Breast epithelium (tissue), 4 donors: ENCODE measurements around the gene TENM4. TPM values are rescaled to one million over a fixed set of nuclear protein-coding genes. Genes with fewer than 3 reads are reported as not detected.

Experiments
- DNase-seq, 2 donors: peaks; one replicate each; pipeline ENCODE4 v3.0.0-alpha.2; 2019; ENCODE audit warnings: low spot score in 2 of 2
- H3K27ac ChIP-seq, 2 donors: fragments of 200-600 bp; sonication (generic) in 1 of 2; one replicate each; pipeline ENCODE4 v1.5.1; 2016 to 2019; ENCODE audit warnings: mild to moderate bottlenecking in 1 of 2
- H3K27me3 ChIP-seq, 2 donors: fragments of 200-600 bp; sonication (generic) in 1 of 2; one replicate each; pipeline versions ENCODE4 v1.5.1 to v1.6.0; 2017 to 2019; ENCODE audit warnings: control low read depth in 1 of 2, mild to moderate bottlenecking in 1 of 2
- H3K36me3 ChIP-seq: fragments of 200-600 bp; one replicate; pipeline ENCODE4 v1.5.1; 2019
- H3K4me1 ChIP-seq, 2 donors: fragments of 200-600 bp; sonication (generic); one replicate each; pipeline ENCODE4 v1.5.1; 2016 to 2019; ENCODE audit warnings: control low read depth in 1 of 2
- H3K4me3 ChIP-seq, 3 donors: fragments of 200-600 bp; sonication (generic); 1 replicate in 2 of 3; 2 replicates in 1 of 3; pipeline ENCODE4 v1.5.1; 2016 to 2019; ENCODE audit warnings: mild to moderate bottlenecking in 3 of 3, moderate library complexity in 2 of 3
- H3K9me3 ChIP-seq, 2 donors: fragments of 200-600 bp; sonication (generic) in 1 of 2; one replicate each; pipeline ENCODE4 v1.5.1; 2016 to 2019; ENCODE audit warnings: control low read depth in 1 of 2
- POLR2A ChIP-seq: fragments of 450-650 bp; IDR thresholded peaks from one replicate; pipeline ENCODE4 v1.6.1; 2016; ENCODE audit warnings: antibody characterized with exemption, mild to moderate bottlenecking, moderate library complexity
- POLR2AphosphoS5 ChIP-seq, 3 donors: sonication (generic); formaldehyde crosslinking; IDR thresholded peaks; one replicate each; pipeline ENCODE4 v1.6.1; 2017; ENCODE audit warnings: antibody characterized with exemption in 3 of 3
- intact Hi-C: fragments of 100-400 bp; cut with DNase I; formaldehyde crosslinking; loops from one replicate; pipeline ENCODE4 v1.15.1; 2023; ENCODE audit warnings: low total_unique reads
- total RNA-seq, 3 donors: library from RNA; depleted of rRNA; stranded (reverse); fragments of >200 nt; gene quantifications; one replicate each; pipeline ENCODE4 v1.1.0, GENCODE V29; 2016
- TF ChIP-seq, protein P1 (sequence below), 3 donors: fragments of 450-650 bp; IDR thresholded peaks; one replicate each; pipeline ENCODE4 v1.5.1; 2016 to 2017; ENCODE audit warnings: antibody characterized with exemption in 3 of 3, mild to moderate bottlenecking in 3 of 3, moderate library complexity in 3 of 3

TENM4 gene
- total RNA-seq, 3 donors from 2014 or later, result 0.29 to 7.9 (median 4.8) TPM

GRCh38 chr11:78876676-78877075, 564.2 kb downstream of the TENM4 start:
- H3K36me3 ChIP-seq, result no peaks in the 10 kb centered on the region

GRCh38 chr11:78870655-78871054, 570.2 kb downstream of the TENM4 start:
- Histone ChIP-seq H3K4me1 (no peaks in the 10 kb centered on the region), H3K27me3 (no peaks in the 10 kb centered on the region), H3K27ac (no peak overlapping the region), H3K36me3 (no peaks in the 10 kb centered on the region), H3K9me3 (no peaks in the 10 kb centered on the region), H3K4me3 (no peak overlapping the region)
- no peak for DNase-seq
- intact Hi-C loops, result no loop called here
- TF ChIP-seq, protein P1, sequence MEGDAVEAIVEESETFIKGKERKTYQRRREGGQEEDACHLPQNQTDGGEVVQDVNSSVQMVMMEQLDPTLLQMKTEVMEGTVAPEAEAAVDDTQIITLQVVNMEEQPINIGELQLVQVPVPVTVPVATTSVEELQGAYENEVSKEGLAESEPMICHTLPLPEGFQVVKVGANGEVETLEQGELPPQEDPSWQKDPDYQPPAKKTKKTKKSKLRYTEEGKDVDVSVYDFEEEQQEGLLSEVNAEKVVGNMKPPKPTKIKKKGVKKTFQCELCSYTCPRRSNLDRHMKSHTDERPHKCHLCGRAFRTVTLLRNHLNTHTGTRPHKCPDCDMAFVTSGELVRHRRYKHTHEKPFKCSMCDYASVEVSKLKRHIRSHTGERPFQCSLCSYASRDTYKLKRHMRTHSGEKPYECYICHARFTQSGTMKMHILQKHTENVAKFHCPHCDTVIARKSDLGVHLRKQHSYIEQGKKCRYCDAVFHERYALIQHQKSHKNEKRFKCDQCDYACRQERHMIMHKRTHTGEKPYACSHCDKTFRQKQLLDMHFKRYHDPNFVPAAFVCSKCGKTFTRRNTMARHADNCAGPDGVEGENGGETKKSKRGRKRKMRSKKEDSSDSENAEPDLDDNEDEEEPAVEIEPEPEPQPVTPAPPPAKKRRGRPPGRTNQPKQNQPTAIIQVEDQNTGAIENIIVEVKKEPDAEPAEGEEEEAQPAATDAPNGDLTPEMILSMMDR (IDR thresholded peaks at IDR 0.05), result no peak
- TF ChIP-seq POLR2AphosphoS5 (IDR thresholded peaks at IDR 0.05), result no peak
- no peak for TF ChIP-seq POLR2A

More at GRCh38 chr11:78876676-78877075, 564.2 kb downstream of the TENM4 start:
- no peak overlapping the region for H3K4me3 ChIP-seq
- no peak for TF ChIP-seq POLR2AphosphoS5 (IDR thresholded peaks at IDR 0.05)
- TF ChIP-seq POLR2A, result no peak
- TF ChIP-seq, protein P1 (IDR thresholded peaks at IDR 0.05), result no peak
- no peak overlapping the region for H3K27ac ChIP-seq
- H3K9me3 ChIP-seq, result no peaks in the 10 kb centered on the region
- intact Hi-C loops, result no loop called here
- H3K4me1 ChIP-seq, result no peaks in the 10 kb centered on the region
- no peaks in the 10 kb centered on the region for H3K27me3 ChIP-seq
- DNase-seq, result no peak

GRCh38 chr11:78869293-78869692, 571.5 kb downstream of the TENM4 start:
- TF ChIP-seq, protein P1 (IDR thresholded peaks at IDR 0.05), result no peak
- TF ChIP-seq POLR2A (no peak), POLR2AphosphoS5 (IDR thresholded peaks at IDR 0.05) (no peak)
- intact Hi-C loops, result no loop called here
- H3K4me1 ChIP-seq, result no peaks in the 10 kb centered on the region
- H3K27ac ChIP-seq, result no peak overlapping the region
- no peaks in the 10 kb centered on the region for H3K36me3 ChIP-seq
- H3K9me3 ChIP-seq, result no peaks in the 10 kb centered on the region
- DNase-seq, result no peak
- H3K27me3 ChIP-seq, result no peaks in the 10 kb centered on the region
- H3K4me3 ChIP-seq, result no peak overlapping the region

GRCh38 chr11:78868563-78868962, 572.3 kb downstream of the TENM4 start:
- TF ChIP-seq POLR2AphosphoS5 (IDR thresholded peaks at IDR 0.05), result no peak
- no peak for TF ChIP-seq POLR2A
- TF ChIP-seq, protein P1 (IDR thresholded peaks at IDR 0.05), result no peak
- Histone ChIP-seq H3K9me3 (no peaks in the 10 kb centered on the region), H3K36me3 (no peaks in the 10 kb centered on the region), H3K27ac (no peak overlapping the region), H3K4me3 (no peak overlapping the region), H3K27me3 (no peaks in the 10 kb centered on the region), H3K4me1 (no peaks in the 10 kb centered on the region)
- DNase-seq, result no peak
- intact Hi-C loops, result no loop called here

GRCh38 chr11:78860720-78861422, 580.0 kb downstream of the TENM4 start:
- H3K27ac ChIP-seq, result no peak overlapping the region
- intact Hi-C loops, result no loop called here
- H3K27me3 ChIP-seq, result no peaks in the 10 kb centered on the region
- DNase-seq, result no peak
- H3K36me3 ChIP-seq, result no peaks in the 10 kb centered on the region
- no peaks in the 10 kb centered on the region for H3K9me3 ChIP-seq
- TF ChIP-seq POLR2AphosphoS5 (IDR thresholded peaks at IDR 0.05) (no peak), POLR2A (no peak)
- TF ChIP-seq, protein P1 (IDR thresholded peaks at IDR 0.05), result no peak
- no peaks in the 10 kb centered on the region for H3K4me1 ChIP-seq
- H3K4me3 ChIP-seq, result no peak overlapping the region
